HFFc6 (cell line): ENCODE data around the gene FRYL. TPM values are rescaled to one million over a fixed set of nuclear protein-coding genes. Genes with fewer than 3 reads are reported as not detected.

Experiments
- DNase-seq: peaks from one replicate; pipeline ENCODE4 v3.0.0-alpha.2; 2018
- H3K27ac Mint-ChIP-seq: 2 replicates; pipeline ENCODE4 v1.8.0; 2020; ENCODE audit warnings: mild to moderate bottlenecking, mixed read lengths
- H3K27me3 Mint-ChIP-seq: 2 replicates; pipeline ENCODE4 v1.8.0; 2021; ENCODE audit warnings: mild to moderate bottlenecking, moderate library complexity, mixed read lengths; ENCODE audit not compliant: insufficient read depth
- H3K36me3 Mint-ChIP-seq: 2 replicates; pipeline ENCODE4 v1.8.0; 2021; ENCODE audit warnings: low read depth, mixed read lengths
- H3K4me1 Mint-ChIP-seq: 2 replicates; pipeline ENCODE4 v1.8.0; 2020; ENCODE audit warnings: low read depth, mixed read lengths
- H3K4me3 Mint-ChIP-seq: 2 replicates; pipeline ENCODE4 v1.8.0; 2020; ENCODE audit warnings: mild to moderate bottlenecking, moderate library complexity, mixed read lengths
- H3K9me3 Mint-ChIP-seq: 2 replicates; pipeline ENCODE4 v1.8.0; 2020; ENCODE audit warnings: mild to moderate bottlenecking, mixed read lengths
- CTCF ChIP-seq: fragments of 200-600 bp; sonication (generic); IDR thresholded peaks from 2 replicates; pipeline ENCODE4 v1.5.0; 2021; ENCODE audit warnings: antibody characterized with exemption, mild to moderate bottlenecking
- total RNA-seq, 6 experiments: library from RNA; stranded (reverse); fragmentation: NEBNext Ultra II Directional; extraction: Animal tissue kit (Norgen Biotek cat#: 25700); gene quantifications; 2 replicates in 1 of 6; 3 replicates in 5 of 6; pipeline ENCODE4 v1.2.3, GENCODE V29; 2021

The FRYL gene
- total RNA-seq, 6 experiments from 2014 or later = 29.0 to 32.8 (median 30.4) TPM

- no peak for TF ChIP-seq CTCF
- no peak overlapping the region for H3K27ac Mint-ChIP-seq
- H3K4me1 Mint-ChIP-seq = peaks cover 23% of the 10 kb centered on the region
- peaks cover 9% of the 10 kb centered on the region; the same call in 1 of the 2 replicates for H3K36me3 Mint-ChIP-seq
- no peaks in the 10 kb centered on the region for H3K9me3 Mint-ChIP-seq
- peak; percentile 20 for DNase-seq
- H3K27me3 Mint-ChIP-seq = no peaks in the 10 kb centered on the region
- H3K4me3 Mint-ChIP-seq = no peak overlapping the region
Observed at GRCh38 chr4:48575964-48576363, 204.1 kb downstream of the FRYL start.

GRCh38 chr4:48571471-48571870, 208.6 kb downstream of the FRYL start:
- H3K4me1 Mint-ChIP-seq = peaks cover 34% of the 10 kb centered on the region
- no peak for TF ChIP-seq CTCF
- H3K9me3 Mint-ChIP-seq = no peaks in the 10 kb centered on the region
- H3K27me3 Mint-ChIP-seq = no peaks in the 10 kb centered on the region
- H3K4me3 Mint-ChIP-seq = 0 out of 2 replicates have a peak overlapping the region, but pooled peaks have one; percentile 30
- no peak for DNase-seq
- peak overlapping the region; percentile 86 for H3K27ac Mint-ChIP-seq
- H3K36me3 Mint-ChIP-seq = peaks cover 9% of the 10 kb centered on the region; the same call in 1 of the 2 replicates

DNA sequence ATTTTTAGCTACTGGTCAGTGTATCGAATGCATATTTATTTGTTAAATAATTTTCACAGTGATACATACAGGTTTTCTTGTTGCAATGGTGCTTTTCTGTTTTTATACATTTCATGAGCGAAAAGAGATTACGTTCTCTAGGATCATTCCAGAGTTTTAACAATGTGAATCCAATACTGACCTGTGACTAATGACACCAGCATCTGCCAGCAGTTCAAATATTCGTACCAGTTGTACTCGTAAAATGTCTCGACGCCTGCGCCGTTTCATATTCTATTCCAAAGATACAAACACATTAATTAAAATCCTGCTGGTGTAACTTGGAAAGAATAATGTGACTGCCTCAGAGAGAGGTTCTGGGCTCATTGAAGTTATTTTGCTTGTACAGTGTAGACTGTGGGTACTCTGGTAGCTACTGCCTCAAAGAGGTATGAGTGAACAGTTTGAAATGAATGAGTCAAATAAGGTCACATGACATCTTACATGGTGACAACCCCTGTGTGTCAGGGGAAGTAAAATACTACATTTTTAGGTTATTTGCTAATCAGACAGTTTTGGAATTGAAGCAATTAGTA, 209.3 kb downstream of the FRYL start:
- peaks cover 30% of the 10 kb centered on the region for H3K4me1 Mint-ChIP-seq
- H3K27me3 Mint-ChIP-seq = no peaks in the 10 kb centered on the region
- no peak for TF ChIP-seq CTCF
- peaks cover 5% of the 10 kb centered on the region; the same call in 1 of the 2 replicates for H3K36me3 Mint-ChIP-seq
- peak overlapping the region; percentile 86 for H3K27ac Mint-ChIP-seq
- peak; percentile 84 for DNase-seq
- H3K4me3 Mint-ChIP-seq = peak overlapping the region; percentile 77
- H3K9me3 Mint-ChIP-seq = no peaks in the 10 kb centered on the region

DNA sequence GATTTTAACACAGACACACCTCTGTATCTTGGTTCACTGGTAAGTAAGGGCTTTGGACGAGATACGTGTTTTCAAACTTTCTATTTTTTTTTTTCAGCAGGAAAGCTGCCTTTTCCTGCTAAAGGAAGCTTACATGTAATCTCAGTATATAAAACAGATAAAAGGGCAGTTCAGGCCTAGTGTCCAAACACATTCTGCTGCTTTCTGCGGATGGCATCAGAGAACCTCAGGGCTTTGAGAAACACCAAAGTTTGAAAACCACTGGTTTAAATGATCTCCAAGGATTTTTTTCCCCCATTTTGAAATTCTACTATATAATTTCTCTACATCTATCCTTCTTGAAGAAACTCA, 214.1 kb downstream of the FRYL start:
- Mint-ChIP-seq H3K27ac (no peak overlapping the region), H3K4me3 (no peak overlapping the region), H3K36me3 (peaks cover 4% of the 10 kb centered on the region; the same call in 1 of the 2 replicates), H3K27me3 (peaks cover 2% of the 10 kb centered on the region; the same call in 1 of the 2 replicates), H3K9me3 (no peaks in the 10 kb centered on the region), H3K4me1 (peaks cover 12% of the 10 kb centered on the region)
- TF ChIP-seq CTCF = no peak
- DNase-seq = no peak

GRCh38 chr4:48565362-48566033, 214.6 kb downstream of the FRYL start:
- H3K27ac Mint-ChIP-seq = no peak overlapping the region
- no peak for DNase-seq
- no peak for TF ChIP-seq CTCF
- peaks cover 7% of the 10 kb centered on the region for H3K4me1 Mint-ChIP-seq
- peaks cover 2% of the 10 kb centered on the region; the same call in 1 of the 2 replicates for H3K27me3 Mint-ChIP-seq
- H3K36me3 Mint-ChIP-seq = peaks cover 4% of the 10 kb centered on the region; the same call in 1 of the 2 replicates
- no peaks in the 10 kb centered on the region for H3K9me3 Mint-ChIP-seq
- no peak overlapping the region for H3K4me3 Mint-ChIP-seq
